HCT116 (cell line): Measurements from ENCODE around the gene WEE1.

Experiments used
- EGR1 ChIP-seq: IDR thresholded peaks from 2 replicates; pipeline ENCODE4 v1.6.1; 2012; ENCODE audit warnings: low read depth
- POLR2A ChIP-seq: IDR thresholded peaks from 2 replicates; pipeline ENCODE4 v1.7.0; 2011; ENCODE audit warnings: borderline replicate concordance; ENCODE audit not compliant: insufficient read depth, insufficient read length; ENCODE audit errors: extremely low read depth
- YY1 ChIP-seq: IDR thresholded peaks from 2 replicates; pipeline ENCODE4 v1.6.1; 2011; ENCODE audit warnings: low read length, low read depth, moderate library complexity, mild to moderate bottlenecking; ENCODE audit not compliant: insufficient replicate concordance; ENCODE audit errors: extremely low read depth
- TF ChIP-seq, protein P1 (sequence below), 3 experiments: fragments of 200-600 bp in 1 of 3; sonication (generic) in 1 of 3; IDR thresholded peaks in 2 of 3; conservative IDR thresholded peaks in 1 of 3; 2 replicates each; pipeline ENCODE4 v1.5.1; 2012 to 2017; ENCODE audit warnings: low read depth in 2 of 3, low read length in 2 of 3, antibody characterized with exemption in 1 of 3, borderline replicate concordance in 1 of 3, control low read depth in 1 of 3, mild to moderate bottlenecking in 1 of 3, mixed read lengths in 1 of 3, mixed run types in 1 of 3, moderate library complexity in 1 of 3; ENCODE audit not compliant: insufficient read depth in 1 of 3
- TF ChIP-seq, protein P2 (sequence below): IDR thresholded peaks from 2 replicates; pipeline ENCODE4 v1.6.1; 2012

DNA sequence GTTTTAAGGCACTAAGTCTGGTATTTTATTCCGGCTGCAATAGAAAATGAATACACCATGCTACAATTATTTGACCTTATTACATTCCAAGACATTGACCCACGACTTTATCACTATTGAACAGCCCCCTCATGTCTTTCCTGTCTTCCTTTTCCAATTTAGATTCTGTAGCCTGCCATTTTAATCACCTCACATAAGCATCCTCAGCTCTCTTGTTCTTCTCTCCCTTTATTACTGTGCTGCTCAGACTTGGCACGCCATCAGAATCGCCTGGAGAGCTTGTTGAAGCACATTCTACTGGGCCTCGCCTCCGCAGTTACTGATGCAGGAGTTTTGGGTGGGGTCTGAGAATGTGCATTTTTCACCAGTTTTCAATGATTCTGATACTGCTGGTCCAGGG, 51.7 kb downstream of the WEE1 start:
- no peak for TF ChIP-seq YY1
- TF ChIP-seq POLR2A, result no peak
- TF ChIP-seq EGR1, result no peak
- TF ChIP-seq, protein P1, sequence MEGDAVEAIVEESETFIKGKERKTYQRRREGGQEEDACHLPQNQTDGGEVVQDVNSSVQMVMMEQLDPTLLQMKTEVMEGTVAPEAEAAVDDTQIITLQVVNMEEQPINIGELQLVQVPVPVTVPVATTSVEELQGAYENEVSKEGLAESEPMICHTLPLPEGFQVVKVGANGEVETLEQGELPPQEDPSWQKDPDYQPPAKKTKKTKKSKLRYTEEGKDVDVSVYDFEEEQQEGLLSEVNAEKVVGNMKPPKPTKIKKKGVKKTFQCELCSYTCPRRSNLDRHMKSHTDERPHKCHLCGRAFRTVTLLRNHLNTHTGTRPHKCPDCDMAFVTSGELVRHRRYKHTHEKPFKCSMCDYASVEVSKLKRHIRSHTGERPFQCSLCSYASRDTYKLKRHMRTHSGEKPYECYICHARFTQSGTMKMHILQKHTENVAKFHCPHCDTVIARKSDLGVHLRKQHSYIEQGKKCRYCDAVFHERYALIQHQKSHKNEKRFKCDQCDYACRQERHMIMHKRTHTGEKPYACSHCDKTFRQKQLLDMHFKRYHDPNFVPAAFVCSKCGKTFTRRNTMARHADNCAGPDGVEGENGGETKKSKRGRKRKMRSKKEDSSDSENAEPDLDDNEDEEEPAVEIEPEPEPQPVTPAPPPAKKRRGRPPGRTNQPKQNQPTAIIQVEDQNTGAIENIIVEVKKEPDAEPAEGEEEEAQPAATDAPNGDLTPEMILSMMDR (IDR thresholded peaks at IDR 0.05 in 2 of 3, conservative IDR thresholded peaks at IDR 0.05 in 1 of 3; ENCODE audit: borderline replicate concordance in 1 of 3, insufficient read depth in 1 of 3, low read depth in 2 of 3, low read length in 2 of 3), result no peak
- TF ChIP-seq, protein P2, sequence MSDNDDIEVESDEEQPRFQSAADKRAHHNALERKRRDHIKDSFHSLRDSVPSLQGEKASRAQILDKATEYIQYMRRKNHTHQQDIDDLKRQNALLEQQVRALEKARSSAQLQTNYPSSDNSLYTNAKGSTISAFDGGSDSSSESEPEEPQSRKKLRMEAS, result no peak
